ENCODE measurements around the gene BCAS3.

- TF ChIP-seq CTCF (IDR thresholded peaks at IDR 0.05; ENCODE audit: poor library complexity, severe bottlenecking) (no peak), EZH2 (IDR thresholded peaks at IDR 0.05; ENCODE audit: borderline replicate concordance, insufficient read depth, low read length, poor library complexity, severe bottlenecking) (no peak)
Measured at GRCh38 chr17:61383689-61384201, 706.1 kb downstream of the BCAS3 start.
